ENCODE data around the gene CD99.

GRCh38 chrX:2701600-2701999, 10.5 kb downstream of the CD99 start:
- no peak for TF ChIP-seq EZH2 (IDR thresholded peaks at IDR 0.05; ENCODE audit: low read length)
- no peak for TF ChIP-seq CTCF (optimal IDR thresholded peaks at IDR 0.05 in 1 of 3, IDR thresholded peaks at IDR 0.05 in 1 of 3, conservative IDR thresholded peaks at IDR 0.05 in 1 of 3; ENCODE audit: extremely low read depth in 1 of 3, insufficient read depth in 2 of 3, low read length in 3 of 3)
